Peyer's patch (tissue), 4 donors: ENCODE data around the gene ORM1. TPM values are rescaled to one million over a fixed set of nuclear protein-coding genes. Genes with fewer than 3 reads are reported as not detected.

Experiments
- DNase-seq, 3 donors: peaks; one replicate each; pipeline ENCODE4 v3.0.0-alpha.2; 2017 to 2019
- H3K27ac ChIP-seq, 4 donors: fragments of 200-600 bp; sonication (generic); one replicate each; pipeline ENCODE4 v1.5.1; 2016 to 2019
- H3K27me3 ChIP-seq, 2 donors: fragments of 200-600 bp; sonication (generic); one replicate each; pipeline ENCODE4 v1.5.1; 2019
- H3K36me3 ChIP-seq, 3 donors: fragments of 200-600 bp; sonication (generic); one replicate each; pipeline ENCODE4 v1.5.1; 2016 to 2019
- H3K4me1 ChIP-seq, 4 donors: fragments of 200-600 bp; sonication (generic); one replicate each; pipeline ENCODE4 v1.5.1; 2016 to 2019
- H3K4me3 ChIP-seq, 4 donors: fragments of 200-600 bp; sonication (generic); 1 replicate in 3 of 4; 2 replicates in 1 of 4; pipeline ENCODE4 v1.5.1; 2016 to 2019; ENCODE audit warnings: mild to moderate bottlenecking in 1 of 4
- H3K9me3 ChIP-seq, 4 donors: fragments of 200-600 bp; sonication (generic); one replicate each; pipeline ENCODE4 v1.5.1; 2016 to 2019; ENCODE audit warnings: mild to moderate bottlenecking in 1 of 4
- CTCF ChIP-seq, 6 experiments: fragments of 450-650 bp in 4 of 6; fragments of 200-600 bp in 2 of 6; sonication (generic) in 1 of 6; IDR thresholded peaks; one replicate each; pipeline ENCODE4 v1.5.1; 2017 to 2019; ENCODE audit warnings: antibody characterized with exemption in 6 of 6, mild to moderate bottlenecking in 3 of 6, moderate library complexity in 1 of 6
- POLR2A ChIP-seq, 2 donors: fragments of 450-650 bp; IDR thresholded peaks; one replicate each; pipeline ENCODE4 v1.5.1; 2017; ENCODE audit warnings: antibody characterized with exemption in 2 of 2, mild to moderate bottlenecking in 2 of 2, moderate library complexity in 2 of 2
- total RNA-seq, 4 donors: library from RNA; depleted of rRNA; stranded (reverse); fragments of >200 nt; gene quantifications; one replicate each; pipeline ENCODE4 v1.1.0, GENCODE V29; 2016

The ORM1 gene
- total RNA-seq, 4 donors from 2014 or later: not detected

GRCh38 chr9:114356792-114357191 lies 33.9 kb downstream of the ORM1 start:
- H3K4me1 ChIP-seq: peaks cover 0 to 7% (median 0%) of the 10 kb centered on the region in 4 donors
- H3K27me3 ChIP-seq: no peaks in the 10 kb centered on the region
- TF ChIP-seq POLR2A (IDR thresholded peaks at IDR 0.05) (no peak), CTCF (IDR thresholded peaks at IDR 0.05) (no peak)
- no peaks in the 10 kb centered on the region for H3K9me3 ChIP-seq
- no peak for DNase-seq
- peaks cover 0 to 95% (median 3%) of the 10 kb centered on the region in 3 donors for H3K36me3 ChIP-seq
- H3K4me3 ChIP-seq: no peak overlapping the region
- H3K27ac ChIP-seq: no peak overlapping the region

- H3K36me3 ChIP-seq: peaks cover 0 to 95% (median 3%) of the 10 kb centered on the region in 3 donors
- peaks cover 0 to 4% (median 0%) of the 10 kb centered on the region in 4 donors for H3K4me1 ChIP-seq
- H3K27me3 ChIP-seq: no peaks in the 10 kb centered on the region
- H3K9me3 ChIP-seq: no peaks in the 10 kb centered on the region
- no peak overlapping the region for H3K27ac ChIP-seq
- no peak overlapping the region for H3K4me3 ChIP-seq
- TF ChIP-seq POLR2A (IDR thresholded peaks at IDR 0.05): no peak
- no peak for TF ChIP-seq CTCF (IDR thresholded peaks at IDR 0.05)
- DNase-seq: no peak
These were observed 34.5 kb downstream of the ORM1 start for GRCh38 chr9:114357360-114357759.

- no peaks in the 10 kb centered on the region for H3K9me3 ChIP-seq
- H3K27ac ChIP-seq: no peak overlapping the region
- no peaks in the 10 kb centered on the region for H3K4me1 ChIP-seq
- peaks cover 0 to 96% (median 3%) of the 10 kb centered on the region in 3 donors for H3K36me3 ChIP-seq
- DNase-seq: no peak
- no peak overlapping the region for H3K4me3 ChIP-seq
- TF ChIP-seq CTCF (IDR thresholded peaks at IDR 0.05) (no peak), POLR2A (IDR thresholded peaks at IDR 0.05) (no peak)
- H3K27me3 ChIP-seq: no peaks in the 10 kb centered on the region
These were observed 35.0 kb downstream of the ORM1 start for GRCh38 chr9:114357911-114358328.

- Histone ChIP-seq H3K9me3 (no peaks in the 10 kb centered on the region), H3K36me3 (peaks cover 0 to 98% (median 3%) of the 10 kb centered on the region in 3 donors)
- no peak for DNase-seq
These were observed 36.9 kb downstream of the ORM1 start for GRCh38 chr9:114359801-114360200.

GRCh38 chr9:114361542-114361941 lies 38.6 kb downstream of the ORM1 start:
- no peak for TF ChIP-seq CTCF (IDR thresholded peaks at IDR 0.05)
- TF ChIP-seq POLR2A (IDR thresholded peaks at IDR 0.05): no peak
- H3K9me3 ChIP-seq: no peaks in the 10 kb centered on the region
- H3K4me3 ChIP-seq: no peak overlapping the region
- DNase-seq: no peak
- no peaks in the 10 kb centered on the region for H3K27me3 ChIP-seq
- H3K4me1 ChIP-seq: peaks cover 0 to 33% (median 14%) of the 10 kb centered on the region in 4 donors
- peaks cover 0 to 85% (median 3%) of the 10 kb centered on the region in 3 donors for H3K36me3 ChIP-seq
- H3K27ac ChIP-seq: peak overlapping the region in 2 of 4 donors; percentile 1 to 38

More at GRCh38 chr9:114359801-114360200, 36.9 kb downstream of the ORM1 start:
- no peaks in the 10 kb centered on the region for H3K27me3 ChIP-seq
- TF ChIP-seq POLR2A (IDR thresholded peaks at IDR 0.05) (no peak), CTCF (IDR thresholded peaks at IDR 0.05) (no peak)
- no peak overlapping the region for H3K4me3 ChIP-seq
- H3K4me1 ChIP-seq: peaks cover 0 to 15% (median 9%) of the 10 kb centered on the region in 4 donors
- H3K27ac ChIP-seq: peak overlapping the region in 1 of 4 donors; percentile 8
